NCI-H1105 (cell line): ENCODE data around the gene CPSF6.

Source experiments
- DNase-seq: peaks from one replicate; lab custom pipeline; 2025; lab: John Stamatoyannopoulos, UW

CPSF6 gene

GRCh38 chr12:69321351-69321750 is 82.0 kb downstream of the CPSF6 start:
- DNase-seq = no peak
